Kidney (tissue), 14 donors: ENCODE results near the gene PLXNC1. TPM values are rescaled to one million over a fixed set of nuclear protein-coding genes. Genes with fewer than 3 reads are reported as not detected.

Source experiments
- DNase-seq, 5 donors: peaks; one replicate each; pipeline ENCODE4 v3.0.0-alpha.2; 2013 to 2020
- FAIRE-seq: peaks from 2 replicates; lab custom pipeline; 2012; peaks lifted over from hg19 to GRCh38; lab: Jason Lieb, UNC
- H3K27ac ChIP-seq, 2 donors: one replicate each; pipeline ENCODE4 v1.7.0; 2013; ENCODE audit warnings: low read depth in 2 of 2, low read length in 2 of 2, inconsistent platforms in 1 of 2
- H3K27me3 ChIP-seq: one replicate; pipeline ENCODE4 v1.7.1; 2013; ENCODE audit warnings: low read length, inconsistent platforms; ENCODE audit not compliant: control insufficient read depth, insufficient read depth
- H3K36me3 ChIP-seq, 3 donors: one replicate each; pipeline versions ENCODE4 v1.7.0 to v1.7.1; 2013; ENCODE audit warnings: low read length in 3 of 3, control low read depth in 1 of 3, inconsistent platforms in 1 of 3; ENCODE audit not compliant: insufficient read depth in 3 of 3, control insufficient read depth in 2 of 3
- H3K4me1 ChIP-seq, 3 donors: one replicate each; pipeline versions ENCODE4 v1.7.0 to v1.7.1; 2013; ENCODE audit warnings: low read length in 3 of 3, inconsistent platforms in 1 of 3, low read depth in 1 of 3; ENCODE audit not compliant: control insufficient read depth in 2 of 3, insufficient read depth in 2 of 3
- H3K4me3 ChIP-seq, 3 donors: one replicate each; pipeline versions ENCODE4 v1.7.0 to v1.8.1; 2013; ENCODE audit warnings: low read length in 3 of 3, control low read depth in 1 of 3, inconsistent platforms in 1 of 3
- H3K9ac ChIP-seq, 3 donors: one replicate each; pipeline versions ENCODE4 v1.7.0 to v1.7.1; 2013; ENCODE audit warnings: low read length in 3 of 3, control low read depth in 1 of 3, inconsistent platforms in 1 of 3
- H3K9me3 ChIP-seq, 3 donors: one replicate each; pipeline versions ENCODE4 v1.7.0 to v1.7.1; 2013; ENCODE audit warnings: low read length in 3 of 3, control low read depth in 1 of 3, inconsistent platforms in 1 of 3; ENCODE audit not compliant: control insufficient read depth in 2 of 3, insufficient read depth in 1 of 3
- intact Hi-C: fragments of 100-400 bp; cut with DNase I; formaldehyde crosslinking; loops from one replicate; pipeline ENCODE4 v1.11.1; 2022
- polyA plus RNA-seq: library from polyadenylated mRNA; stranded (reverse); fragments of 350-450 nt; fragmentation: Illumina TruSeq; extraction: RNeasy Lipid Tissue Mini Kit (QIAGEN cat#74804); gene quantifications from one replicate; pipeline ENCODE4 v1.2.3, GENCODE V29; 2014; ENCODE audit warnings: low read depth, low replicate concordance; ENCODE audit not compliant: insufficient read depth
- total RNA-seq: library from RNA; stranded (reverse); fragmentation: NEBNext Ultra II Directional; extraction: Animal tissue kit (Norgen Biotek cat#: 25700); gene quantifications from one replicate; pipeline ENCODE4 v1.2.1, GENCODE V29; 2021
- TF ChIP-seq, protein P1 (sequence below): IDR thresholded peaks from 3 replicates; pipeline ENCODE4 v1.5.1; 2012; ENCODE audit warnings: mild to moderate bottlenecking, moderate library complexity, borderline replicate concordance; ENCODE audit not compliant: insufficient read depth; ENCODE audit errors: extremely low read depth
- donor health status: control.
- donor health status: control.
- donor health status: control.
- donor health status: control.
- donor health status: control.
- donor health status: DM: yes; HTN: yes; CAD: no.
- donor health status: Normal renal cell carcinoma (clear cell type).

PLXNC1 gene
- total and polyA plus RNA-seq, 2 donors from 2014 or later: 1.8 to 11.6 TPM

DNA sequence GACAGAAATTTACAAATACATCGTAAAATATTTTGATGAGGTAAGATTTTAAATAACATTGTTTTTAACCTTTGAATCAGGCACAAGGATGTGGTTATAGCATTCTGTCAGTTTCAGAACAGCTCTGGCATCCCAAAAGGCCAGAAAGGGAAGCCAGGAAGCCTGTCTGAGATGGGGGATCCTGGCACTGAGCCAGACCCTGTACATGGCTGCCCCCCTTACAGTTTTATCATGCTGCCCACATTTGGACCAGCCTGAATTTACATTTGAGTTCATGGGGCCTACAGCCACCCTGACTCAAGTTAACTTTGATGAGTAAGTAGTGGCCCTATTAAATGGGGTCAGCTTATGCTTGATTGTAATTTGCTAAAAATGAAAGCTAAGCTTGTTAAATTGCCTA, 155.6 kb downstream of the PLXNC1 start:
- H3K4me3 ChIP-seq: no peak overlapping the region
- H3K9me3 ChIP-seq: no peaks in the 10 kb centered on the region
- H3K4me1 ChIP-seq: peaks cover 0 to 8% (median 0%) of the 10 kb centered on the region in 3 donors
- H3K36me3 ChIP-seq: peaks cover 0 to 16% (median 8%) of the 10 kb centered on the region in 3 donors
- no peak overlapping the region for H3K9ac ChIP-seq
- intact Hi-C loops: no loop called here
- TF ChIP-seq, protein P1, sequence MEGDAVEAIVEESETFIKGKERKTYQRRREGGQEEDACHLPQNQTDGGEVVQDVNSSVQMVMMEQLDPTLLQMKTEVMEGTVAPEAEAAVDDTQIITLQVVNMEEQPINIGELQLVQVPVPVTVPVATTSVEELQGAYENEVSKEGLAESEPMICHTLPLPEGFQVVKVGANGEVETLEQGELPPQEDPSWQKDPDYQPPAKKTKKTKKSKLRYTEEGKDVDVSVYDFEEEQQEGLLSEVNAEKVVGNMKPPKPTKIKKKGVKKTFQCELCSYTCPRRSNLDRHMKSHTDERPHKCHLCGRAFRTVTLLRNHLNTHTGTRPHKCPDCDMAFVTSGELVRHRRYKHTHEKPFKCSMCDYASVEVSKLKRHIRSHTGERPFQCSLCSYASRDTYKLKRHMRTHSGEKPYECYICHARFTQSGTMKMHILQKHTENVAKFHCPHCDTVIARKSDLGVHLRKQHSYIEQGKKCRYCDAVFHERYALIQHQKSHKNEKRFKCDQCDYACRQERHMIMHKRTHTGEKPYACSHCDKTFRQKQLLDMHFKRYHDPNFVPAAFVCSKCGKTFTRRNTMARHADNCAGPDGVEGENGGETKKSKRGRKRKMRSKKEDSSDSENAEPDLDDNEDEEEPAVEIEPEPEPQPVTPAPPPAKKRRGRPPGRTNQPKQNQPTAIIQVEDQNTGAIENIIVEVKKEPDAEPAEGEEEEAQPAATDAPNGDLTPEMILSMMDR: no peak
- H3K27ac ChIP-seq: no peak overlapping the region
- DNase-seq (no peak), FAIRE-seq (no peak)
- no peaks in the 10 kb centered on the region for H3K27me3 ChIP-seq

DNA sequence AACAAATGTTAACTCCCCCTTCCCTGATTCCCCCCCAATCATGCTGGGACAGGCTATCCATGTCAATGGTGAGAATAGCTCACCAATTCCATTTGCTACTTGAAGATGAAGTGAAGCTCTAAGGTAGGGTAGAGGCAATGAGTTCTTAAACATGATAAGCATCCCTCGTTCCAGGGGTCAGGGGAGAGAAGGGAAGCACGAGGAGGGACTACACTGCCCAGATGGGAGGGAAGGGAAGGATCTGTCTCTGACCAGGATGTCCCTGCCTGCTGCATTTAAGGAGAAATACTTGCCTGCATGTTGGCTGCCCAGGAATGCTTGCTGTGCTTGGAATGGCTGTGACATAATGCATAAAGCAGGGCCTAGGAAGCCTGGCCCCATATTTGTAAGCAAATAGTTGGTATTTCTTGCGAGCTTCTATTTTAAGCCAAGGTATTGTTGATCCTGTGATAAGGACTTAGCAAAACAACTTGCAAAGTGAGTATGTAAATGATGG, 156.2 kb downstream of the PLXNC1 start:
- DNase-seq: peak in 1 of 5 donors; percentile 22
- no peak overlapping the region for H3K27ac ChIP-seq
- intact Hi-C loops: no loop called here

DNA sequence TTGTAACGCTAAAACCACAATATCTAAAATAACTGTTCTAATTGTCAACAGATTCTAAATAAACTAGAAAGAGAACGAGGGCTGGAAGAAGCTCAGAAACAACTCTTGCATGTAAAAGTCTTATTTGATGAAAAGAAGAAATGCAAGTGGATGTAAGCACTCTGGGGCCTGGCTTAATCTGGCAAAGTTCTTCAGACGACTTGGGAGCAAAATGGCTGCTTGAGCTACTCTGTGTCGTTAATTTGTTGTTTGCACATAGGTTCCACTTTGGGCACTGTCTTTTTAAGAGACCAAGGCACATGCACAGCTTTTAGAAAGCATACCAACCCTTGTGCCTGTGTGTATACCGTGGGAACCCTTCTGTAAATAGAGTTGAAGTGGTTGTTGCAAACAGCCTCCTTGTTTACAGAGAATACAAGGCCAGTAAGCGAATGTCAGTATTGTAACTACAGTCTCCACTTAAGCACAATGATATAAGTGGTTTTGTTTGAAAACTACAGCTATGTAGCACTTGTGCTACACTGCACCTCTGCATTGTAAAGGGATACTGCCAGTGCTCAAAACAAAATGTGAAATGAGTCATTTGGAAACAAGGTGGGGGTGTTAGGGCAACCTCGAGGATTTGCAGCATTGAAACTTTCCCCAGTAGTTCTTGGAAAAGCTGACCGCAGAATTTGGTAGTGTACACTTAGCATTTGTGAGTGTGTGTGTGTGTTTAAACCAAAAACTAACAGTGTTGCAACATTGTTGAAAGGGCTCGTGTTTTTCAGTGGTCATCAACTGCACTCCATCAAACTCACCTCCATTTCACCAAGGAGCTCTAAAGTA, 157.0 kb downstream of the PLXNC1 start:
- intact Hi-C loops: no loop called here
- Histone ChIP-seq H3K4me1 (peaks cover 0 to 8% (median 0%) of the 10 kb centered on the region in 3 donors), H3K36me3 (peaks cover 0 to 16% (median 8%) of the 10 kb centered on the region in 3 donors), H3K4me3 (no peak overlapping the region), H3K27ac (no peak overlapping the region), H3K9me3 (no peaks in the 10 kb centered on the region), H3K9ac (no peak overlapping the region), H3K27me3 (no peaks in the 10 kb centered on the region)
- no peak for FAIRE-seq
- TF ChIP-seq, protein P1: no peak
- no peak for DNase-seq

More for the DNA sequence above, 156.2 kb downstream of the PLXNC1 start:
- Histone ChIP-seq H3K36me3 (peaks cover 0 to 16% (median 8%) of the 10 kb centered on the region in 3 donors), H3K27me3 (no peaks in the 10 kb centered on the region), H3K9me3 (no peaks in the 10 kb centered on the region), H3K4me1 (peaks cover 0 to 8% (median 0%) of the 10 kb centered on the region in 3 donors), H3K4me3 (no peak overlapping the region), H3K9ac (no peak overlapping the region)
- no peak for FAIRE-seq
- TF ChIP-seq, protein P1: no peak
